Skin epidermis (tissue), 12 donors: ENCODE data around the gene SLC9A5.

Source experiments
- H3K27ac ChIP-seq, 21 experiments: fragments of 200-600 bp; sonication (generic) in 11 of 21; one replicate each; pipeline ENCODE4 v1.5.0; 2020; ENCODE audit warnings: mild to moderate bottlenecking in 3 of 21, inconsistent platforms in 2 of 21, moderate library complexity in 2 of 21
- H3K4me3 ChIP-seq, 7 experiments: fragments of 200-600 bp; sonication (generic) in 2 of 7; one replicate each; pipeline ENCODE4 v1.5.0; 2020; ENCODE audit warnings: inconsistent platforms in 2 of 7, mild to moderate bottlenecking in 2 of 7, moderate library complexity in 1 of 7

Gene SLC9A5

DNA sequence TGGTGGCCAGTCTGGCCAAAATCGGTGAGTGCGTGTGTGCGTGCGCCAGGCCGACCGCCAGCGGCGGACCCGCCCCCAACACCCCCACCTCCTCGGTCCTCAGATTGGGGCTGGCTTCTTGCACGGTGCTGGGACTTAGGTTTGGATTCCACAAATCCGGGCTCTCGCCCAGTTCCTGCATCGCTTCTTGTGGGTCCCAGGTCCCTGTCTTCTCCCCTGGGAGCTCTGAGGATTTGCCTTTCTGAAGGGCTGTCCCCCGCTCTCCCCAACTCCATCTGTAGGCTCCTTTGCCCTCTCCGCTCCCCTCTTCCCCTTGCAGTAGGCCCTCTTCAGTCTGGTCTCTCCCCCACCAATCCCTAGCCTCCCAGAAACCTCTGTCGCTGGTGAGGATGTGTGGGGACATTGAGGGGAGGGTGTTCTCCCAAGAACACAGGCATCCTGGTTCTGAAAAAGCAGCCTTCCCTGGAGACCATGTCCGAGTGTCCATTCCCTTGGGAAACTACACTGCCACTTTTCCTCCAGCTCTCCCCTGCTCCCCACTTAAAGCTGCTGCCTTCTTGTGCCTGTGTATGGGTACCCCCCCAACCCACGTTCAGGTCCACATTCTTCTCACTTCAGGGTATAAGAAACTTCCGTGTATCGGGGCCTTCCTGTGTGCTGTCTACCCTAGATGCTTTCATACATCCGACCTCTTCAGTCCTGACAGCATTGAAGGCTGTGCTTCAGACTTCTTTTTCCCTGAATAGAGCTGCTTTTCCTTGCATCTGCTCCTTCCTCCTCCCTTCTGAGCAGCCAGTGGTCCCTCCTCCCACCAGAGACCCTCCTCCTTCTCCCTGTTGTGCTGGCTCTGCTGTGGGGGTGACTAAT, 632 bp downstream of the SLC9A5 start:
- Histone ChIP-seq H3K27ac (peak overlapping the region in 1 of 21 experiments; percentile 38), H3K4me3 (peak overlapping the region; percentile 35 to 55 (median 45))

DNA sequence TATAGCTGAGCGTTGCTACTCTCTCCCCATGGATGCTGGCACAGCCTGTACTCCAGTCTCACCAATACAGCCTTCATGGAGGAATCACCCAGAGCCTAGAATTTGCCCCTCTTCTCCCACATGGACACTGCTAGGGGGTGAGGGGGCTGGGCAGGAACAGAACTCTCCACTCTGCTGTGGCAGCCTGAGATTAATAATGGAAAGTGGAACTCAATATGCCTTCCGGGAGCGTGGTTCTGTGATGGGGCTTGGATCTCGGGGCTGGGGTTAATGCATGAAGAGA, 1.2 kb downstream of the SLC9A5 start:
- Histone ChIP-seq H3K4me3 (no peak overlapping the region), H3K27ac (no peak overlapping the region)

DNA sequence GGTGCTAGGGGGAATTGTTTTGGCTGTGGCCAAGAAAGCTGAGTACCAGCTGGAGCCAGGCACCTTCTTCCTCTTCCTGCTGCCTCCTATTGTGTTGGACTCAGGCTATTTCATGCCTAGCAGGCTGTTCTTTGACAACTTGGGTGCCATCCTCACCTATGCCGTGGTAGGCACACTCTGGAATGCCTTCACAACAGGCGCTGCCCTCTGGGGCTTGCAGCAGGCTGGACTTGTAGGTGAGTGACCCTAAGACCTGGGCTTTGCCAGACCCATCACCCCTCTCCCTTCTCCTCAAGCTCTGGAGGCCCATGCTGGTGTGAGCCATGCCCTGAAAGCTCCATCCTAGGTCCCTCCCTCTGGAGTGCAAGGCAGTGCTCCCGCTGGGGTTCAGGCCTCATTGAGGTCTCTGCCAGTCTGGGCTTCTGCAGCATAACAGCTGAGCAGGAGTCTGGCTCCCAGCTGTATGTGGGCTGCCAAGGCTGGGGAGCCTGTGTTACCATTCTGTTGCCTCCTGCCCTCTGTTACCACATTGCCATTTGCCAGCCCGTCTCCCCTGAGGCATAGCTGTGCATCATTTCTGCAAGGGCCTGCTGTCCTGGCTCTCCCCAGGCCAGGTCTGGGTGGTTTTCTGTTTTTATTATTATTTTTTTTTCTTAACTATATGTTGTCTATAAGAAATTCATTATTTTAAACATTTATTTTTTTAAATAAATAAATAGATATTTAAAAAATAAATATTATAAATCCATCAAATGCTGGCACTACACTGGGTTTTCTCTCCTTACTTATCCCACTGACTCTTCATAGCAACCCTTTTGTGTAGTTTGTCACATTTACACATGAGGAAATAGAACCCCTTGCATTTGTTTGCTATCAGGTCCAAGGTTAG, 4.1 kb downstream of the SLC9A5 start:
- Histone ChIP-seq H3K4me3 (no peak overlapping the region), H3K27ac (no peak overlapping the region)

DNA sequence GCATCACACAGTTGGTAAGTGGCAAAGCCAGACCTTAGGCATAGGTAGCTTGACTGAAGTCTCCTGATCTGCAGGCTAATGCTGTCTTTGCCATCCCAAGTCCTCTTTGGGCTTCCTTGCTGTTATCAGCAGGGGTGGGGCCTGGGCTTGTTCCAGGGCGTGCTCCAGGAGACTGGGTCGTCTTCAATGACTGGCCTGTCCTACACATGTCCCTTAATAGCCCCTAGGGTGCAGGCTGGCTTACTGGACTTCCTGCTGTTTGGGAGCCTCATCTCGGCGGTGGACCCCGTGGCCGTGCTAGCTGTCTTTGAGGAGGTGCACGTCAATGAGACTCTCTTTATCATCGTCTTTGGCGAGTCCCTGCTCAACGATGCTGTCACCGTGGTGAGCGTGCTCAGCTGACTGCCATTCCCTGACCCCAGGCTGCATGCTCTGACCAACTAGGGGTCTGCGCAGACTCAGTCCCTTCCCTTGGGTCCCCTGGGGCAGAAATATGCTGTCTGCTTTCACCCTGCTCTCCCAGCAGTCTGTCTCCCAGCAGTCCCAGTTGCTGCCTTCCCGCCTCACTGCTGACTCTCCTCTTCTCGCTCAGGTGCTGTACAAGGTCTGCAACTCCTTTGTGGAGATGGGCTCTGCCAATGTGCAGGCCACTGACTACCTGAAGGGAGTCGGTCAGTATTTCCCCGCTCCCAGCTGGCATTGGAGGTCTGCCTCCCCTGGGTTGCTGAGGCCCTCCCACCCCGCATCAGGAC, 6.2 kb downstream of the SLC9A5 start:
- no peak overlapping the region for H3K27ac ChIP-seq
- H3K4me3 ChIP-seq = no peak overlapping the region

DNA sequence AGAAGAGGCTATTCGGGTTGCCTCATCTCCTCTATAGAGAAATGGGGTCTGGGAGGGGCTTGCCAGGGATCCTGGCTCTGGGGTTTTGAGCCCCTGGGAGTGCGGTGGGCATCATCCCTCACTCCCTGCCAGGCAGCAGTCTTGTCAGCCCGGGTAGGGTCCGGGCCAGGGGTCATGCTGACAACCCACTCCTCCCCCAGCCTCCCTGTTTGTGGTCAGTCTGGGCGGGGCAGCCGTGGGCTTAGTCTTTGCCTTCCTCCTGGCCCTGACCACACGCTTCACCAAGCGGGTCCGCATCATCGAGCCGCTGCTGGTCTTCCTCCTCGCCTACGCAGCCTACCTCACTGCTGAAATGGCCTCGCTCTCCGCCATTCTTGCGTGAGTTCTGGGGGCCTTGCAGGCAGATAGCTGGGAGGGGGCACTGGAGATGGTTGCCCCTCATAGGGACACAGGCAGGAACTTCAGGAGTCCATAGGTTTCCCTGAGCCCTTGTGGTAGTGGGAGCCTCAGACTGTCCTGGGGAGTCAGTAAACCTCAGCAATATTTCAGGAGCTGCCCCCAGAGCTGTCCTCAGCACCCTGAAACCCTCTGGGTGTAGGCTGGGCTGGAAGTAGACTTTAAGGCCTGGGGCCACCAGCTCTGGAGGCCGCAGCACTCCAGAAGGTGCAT, 6.9 kb downstream of the SLC9A5 start:
- H3K4me3 ChIP-seq = no peak overlapping the region
- H3K27ac ChIP-seq = no peak overlapping the region

DNA sequence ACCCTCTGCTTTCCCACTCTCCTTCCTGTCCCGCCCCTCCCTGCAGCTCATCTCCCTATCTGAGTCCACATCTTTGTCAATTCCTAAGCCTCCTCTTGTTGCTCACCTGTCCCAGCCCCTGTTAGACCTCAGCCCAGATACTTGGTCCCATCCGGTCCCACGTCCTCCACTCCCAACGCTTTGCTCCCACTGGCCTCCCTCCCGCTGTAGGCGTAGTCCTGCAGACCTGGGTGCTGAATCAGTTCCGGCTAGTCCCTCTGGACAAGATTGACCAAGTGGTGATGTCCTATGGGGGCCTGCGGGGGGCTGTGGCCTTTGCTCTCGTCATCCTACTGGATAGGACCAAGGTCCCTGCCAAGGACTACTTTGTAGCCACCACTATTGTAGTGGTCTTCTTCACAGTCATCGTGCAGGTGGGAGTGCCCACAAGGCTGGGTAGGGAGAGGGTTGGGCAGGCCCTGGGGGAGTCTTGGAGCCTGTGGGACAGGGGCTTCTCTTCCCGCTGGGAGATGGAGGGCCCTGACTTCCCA, 8.0 kb downstream of the SLC9A5 start:
- Histone ChIP-seq H3K27ac (no peak overlapping the region), H3K4me3 (no peak overlapping the region)

DNA sequence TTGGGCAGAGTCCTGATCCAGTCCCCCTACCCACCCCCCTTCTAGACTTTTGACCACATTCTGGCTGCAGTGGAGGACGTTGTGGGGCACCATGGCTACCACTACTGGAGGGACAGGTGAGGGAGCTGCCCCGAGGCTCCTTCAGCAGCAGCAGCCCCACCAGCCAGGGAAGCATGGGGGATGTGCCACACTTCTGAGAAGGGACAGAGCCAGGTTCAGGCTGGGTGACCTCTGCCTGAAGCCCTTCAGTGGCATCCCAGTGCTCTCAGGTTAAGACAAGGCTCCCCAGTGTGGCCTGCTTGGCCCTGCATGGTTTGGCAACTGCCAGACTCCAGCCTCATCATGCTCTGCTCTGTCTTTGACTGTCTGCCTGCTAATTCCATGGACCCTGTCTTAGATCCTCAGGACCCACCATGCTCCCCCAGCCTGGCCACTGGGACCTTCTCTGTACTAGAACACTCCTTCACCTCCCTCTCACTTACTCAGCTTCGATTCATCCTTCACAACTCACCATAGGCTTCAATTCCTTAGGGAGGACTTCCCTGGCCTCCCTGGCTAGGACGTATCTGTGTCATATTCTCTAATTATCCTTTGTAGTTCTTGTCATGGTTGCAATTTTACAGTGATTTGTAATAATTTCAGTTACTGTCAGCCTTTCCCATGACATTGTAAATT, 8.8 kb downstream of the SLC9A5 start:
- Histone ChIP-seq H3K4me3 (no peak overlapping the region), H3K27ac (no peak overlapping the region)

DNA sequence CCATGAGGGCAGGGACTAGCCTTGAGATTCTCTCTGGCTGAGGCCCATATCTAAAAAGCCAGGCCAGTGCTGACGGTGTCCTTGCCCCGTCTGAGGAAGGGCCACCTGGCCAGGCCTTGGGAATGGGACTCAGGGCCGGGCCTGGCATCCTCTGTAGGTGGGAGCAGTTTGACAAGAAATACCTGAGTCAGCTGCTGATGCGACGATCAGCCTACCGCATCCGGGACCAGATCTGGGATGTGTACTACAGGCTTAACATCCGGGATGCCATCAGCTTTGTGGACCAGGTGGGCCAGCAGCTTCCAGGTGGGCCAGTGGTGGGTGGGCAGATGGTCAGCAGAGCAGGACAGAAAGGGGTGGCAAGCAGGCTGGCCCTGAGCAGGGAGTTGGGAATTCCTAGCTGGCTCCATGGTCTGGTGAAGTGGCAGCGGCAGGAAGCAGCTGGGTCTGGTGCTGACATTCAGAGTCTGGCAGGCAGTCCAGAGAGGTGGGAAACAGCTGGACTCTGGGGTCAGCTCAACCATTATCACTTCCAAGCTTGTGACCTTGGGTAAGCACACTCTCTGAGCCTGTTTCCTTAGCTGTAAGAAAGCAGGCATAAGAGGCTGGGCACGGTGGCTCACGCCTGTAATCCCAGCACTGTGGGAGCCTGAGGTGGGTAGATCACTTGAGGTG, 9.5 kb downstream of the SLC9A5 start:
- H3K27ac ChIP-seq = no peak overlapping the region
- H3K4me3 ChIP-seq = no peak overlapping the region

DNA sequence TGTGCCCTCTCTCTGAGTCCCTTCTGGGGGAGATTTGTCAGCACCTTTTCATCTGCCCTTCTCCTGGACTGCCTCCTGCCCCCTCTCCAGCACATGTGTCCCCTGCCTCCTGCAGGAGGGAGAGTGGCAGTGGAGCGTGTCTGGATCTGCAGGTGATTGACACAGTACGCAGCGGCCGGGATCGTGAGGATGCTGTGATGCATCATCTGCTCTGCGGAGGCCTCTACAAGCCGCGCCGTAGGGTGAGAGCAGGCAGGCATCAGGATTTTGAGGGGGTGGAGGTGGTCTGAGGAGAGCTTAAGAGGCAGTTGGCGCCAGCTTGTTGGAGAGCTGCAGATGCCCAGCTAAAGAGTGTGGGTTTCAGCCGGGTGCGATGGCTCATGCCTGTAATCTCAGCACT, 10.9 kb downstream of the SLC9A5 start:
- H3K4me3 ChIP-seq = no peak overlapping the region
- no peak overlapping the region for H3K27ac ChIP-seq

DNA sequence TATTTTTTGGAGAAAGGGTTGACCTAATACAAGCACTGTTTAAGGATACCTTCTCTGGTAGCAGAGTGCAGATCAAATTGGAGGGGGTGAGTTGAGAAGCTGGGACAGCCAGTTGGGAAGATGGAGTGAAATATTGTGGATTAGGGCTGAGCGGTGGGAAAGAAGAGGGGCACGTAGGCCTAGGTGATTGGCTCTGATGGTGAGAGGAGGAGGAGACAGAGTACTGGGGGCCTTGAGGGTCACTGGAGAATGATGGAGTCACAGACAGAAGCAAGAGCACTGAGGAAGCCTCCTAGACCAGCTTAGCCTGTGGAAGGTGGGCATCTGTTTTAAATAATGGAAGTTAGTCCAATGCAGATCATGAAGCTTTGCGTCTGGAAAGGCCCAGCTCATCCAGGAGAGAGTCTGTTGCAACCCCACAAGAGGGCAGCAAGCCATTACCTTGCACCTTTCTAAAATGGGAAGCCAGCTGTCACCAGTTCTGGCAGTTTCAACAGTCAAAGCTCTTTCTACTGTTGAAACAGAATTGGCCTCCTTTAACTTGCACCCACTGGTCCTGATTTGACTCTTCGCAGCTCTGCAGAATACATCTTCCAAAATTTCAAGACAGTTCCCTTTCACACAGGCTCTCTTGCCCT, 11.8 kb downstream of the SLC9A5 start:
- Histone ChIP-seq H3K4me3 (no peak overlapping the region), H3K27ac (no peak overlapping the region)

DNA sequence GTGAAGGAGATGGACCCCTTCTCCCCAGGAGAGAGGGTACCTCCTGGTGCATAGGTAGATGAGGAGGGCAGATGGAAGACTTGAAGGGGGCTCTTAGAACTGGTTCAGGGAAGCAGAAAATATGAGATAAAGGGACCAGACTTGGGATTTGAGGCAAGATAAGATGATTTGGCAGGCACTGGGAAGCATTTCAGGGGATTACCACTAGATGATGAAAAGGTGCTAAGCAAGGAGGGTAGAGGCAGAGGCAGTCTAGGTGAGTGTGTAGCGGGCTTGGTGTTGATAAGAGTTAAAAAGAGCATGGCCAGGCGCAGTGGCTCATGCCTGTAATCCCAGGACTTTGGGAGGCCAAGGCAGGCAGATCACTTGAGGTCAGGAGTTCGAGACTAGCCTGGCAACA, 14.4 kb downstream of the SLC9A5 start:
- H3K27ac ChIP-seq = no peak overlapping the region
- H3K4me3 ChIP-seq = no peak overlapping the region

DNA sequence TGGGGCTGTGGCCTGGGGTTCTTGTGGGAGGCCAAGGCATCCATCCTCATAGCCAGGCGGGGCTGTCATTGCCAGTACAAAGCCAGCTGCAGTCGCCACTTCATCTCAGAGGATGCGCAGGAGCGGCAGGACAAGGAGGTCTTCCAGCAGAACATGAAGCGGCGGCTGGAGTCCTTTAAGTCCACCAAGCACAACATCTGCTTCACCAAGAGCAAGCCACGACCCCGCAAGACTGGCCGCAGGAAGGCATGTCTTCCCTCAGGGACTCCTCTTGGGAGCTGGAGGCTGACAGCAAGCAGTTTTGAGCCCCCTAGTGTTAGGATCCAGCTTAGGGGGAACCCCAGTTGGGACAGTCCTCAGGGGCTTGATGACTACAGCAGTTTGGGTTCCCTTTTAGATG, 15.5 kb downstream of the SLC9A5 start:
- Histone ChIP-seq H3K4me3 (no peak overlapping the region), H3K27ac (no peak overlapping the region)

DNA sequence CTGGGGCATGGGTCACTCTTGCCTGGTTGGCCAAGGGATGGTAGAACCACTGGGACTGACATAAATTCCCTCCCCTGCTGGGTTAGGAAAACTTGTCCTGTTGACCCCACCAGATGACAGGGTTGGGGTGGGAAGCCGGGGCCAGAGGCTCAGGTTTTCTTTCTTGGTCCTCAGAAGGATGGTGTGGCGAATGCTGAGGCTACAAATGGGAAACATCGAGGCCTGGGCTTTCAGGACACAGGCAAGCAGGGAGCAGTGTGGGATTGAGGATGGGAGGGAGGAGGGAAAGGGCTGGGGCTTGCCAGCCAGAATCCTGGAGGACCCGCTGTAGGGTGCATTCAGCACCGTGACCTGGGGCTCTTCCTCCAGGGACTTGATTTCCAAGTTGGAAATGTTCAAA, 16.1 kb downstream of the SLC9A5 start:
- Histone ChIP-seq H3K4me3 (no peak overlapping the region), H3K27ac (no peak overlapping the region)

DNA sequence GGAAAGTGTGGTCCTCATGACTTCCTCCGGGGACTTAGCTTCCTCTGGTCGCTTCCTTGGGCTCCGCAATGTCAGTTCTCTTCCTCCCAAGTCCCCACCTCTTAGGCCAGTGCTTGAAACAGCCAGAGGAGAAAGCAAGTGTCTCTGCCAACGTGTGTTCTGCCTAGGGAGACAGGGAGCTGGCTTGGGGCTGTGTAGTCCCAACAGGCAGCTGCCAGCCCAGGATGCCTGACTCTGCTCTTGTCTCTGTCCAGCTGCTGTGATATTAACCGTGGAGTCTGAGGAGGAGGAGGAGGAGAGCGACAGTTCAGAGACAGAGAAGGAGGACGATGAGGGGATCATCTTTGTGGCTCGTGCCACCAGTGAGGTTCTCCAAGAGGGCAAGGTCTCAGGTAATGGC, 17.1 kb downstream of the SLC9A5 start:
- H3K27ac ChIP-seq = no peak overlapping the region
- H3K4me3 ChIP-seq = no peak overlapping the region

DNA sequence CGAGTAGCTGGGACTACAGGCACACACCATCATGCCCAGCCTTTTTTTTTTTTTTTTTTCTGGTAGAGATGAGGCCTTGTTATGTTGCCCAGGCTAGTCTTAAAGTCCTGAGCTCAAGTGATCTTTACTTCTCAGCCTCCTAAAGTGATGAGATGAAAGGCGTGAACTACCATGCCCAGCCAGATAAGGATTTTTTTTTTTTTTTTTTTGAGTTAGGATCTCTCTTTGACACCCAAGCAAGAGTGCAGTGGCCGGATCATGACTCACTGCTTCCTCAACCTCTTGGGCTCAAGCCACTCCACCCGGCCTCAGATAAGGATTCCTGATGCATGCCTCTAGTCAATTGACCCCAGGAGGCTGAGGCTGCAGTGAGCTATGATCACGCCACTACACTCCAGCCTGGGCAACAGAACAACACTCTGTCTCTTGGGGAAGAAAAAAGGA, 19.4 kb downstream of the SLC9A5 start:
- no peak overlapping the region for H3K4me3 ChIP-seq
- H3K27ac ChIP-seq = no peak overlapping the region

DNA sequence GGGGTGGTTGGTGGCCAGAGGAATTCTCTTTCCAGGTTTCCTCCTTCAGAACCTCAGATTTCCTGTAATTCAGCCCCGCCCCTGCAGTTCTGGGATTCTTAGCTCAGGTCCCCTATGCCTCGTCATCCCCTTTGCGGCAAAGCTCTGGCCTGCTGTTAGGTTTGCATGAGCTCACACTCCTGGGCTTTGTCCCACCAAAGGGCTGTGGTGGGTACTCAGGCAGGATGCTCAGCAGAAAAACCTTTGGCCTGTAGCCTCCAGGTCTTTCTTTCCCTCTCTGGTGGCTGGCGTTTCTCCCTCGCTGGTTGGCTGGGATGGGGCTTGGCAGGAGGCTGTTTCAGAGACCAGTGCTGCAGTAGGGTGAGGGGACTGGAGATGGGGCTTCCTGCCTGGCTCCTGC, 21.0 kb downstream of the SLC9A5 start:
- no peak overlapping the region for H3K27ac ChIP-seq
- no peak overlapping the region for H3K4me3 ChIP-seq

DNA sequence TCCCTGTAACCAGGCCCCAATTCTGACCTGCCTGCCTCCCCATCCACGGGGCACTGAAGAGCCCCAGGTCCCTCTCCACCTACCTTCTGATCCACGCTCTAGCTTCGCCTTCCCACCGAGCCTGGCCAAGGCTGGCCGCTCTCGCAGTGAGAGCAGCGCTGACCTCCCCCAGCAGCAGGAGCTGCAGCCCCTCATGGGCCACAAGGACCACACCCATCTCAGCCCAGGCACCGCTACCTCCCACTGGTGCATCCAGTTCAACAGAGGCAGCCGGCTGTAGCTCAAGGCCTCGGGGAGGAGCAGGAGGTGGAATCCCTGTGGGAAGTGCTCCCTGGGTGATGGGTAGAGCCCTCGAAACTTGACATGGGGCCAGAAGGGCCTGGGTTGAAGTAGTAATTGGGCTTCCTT, 22.2 kb downstream of the SLC9A5 start:
- Histone ChIP-seq H3K27ac (no peak overlapping the region), H3K4me3 (no peak overlapping the region)

DNA sequence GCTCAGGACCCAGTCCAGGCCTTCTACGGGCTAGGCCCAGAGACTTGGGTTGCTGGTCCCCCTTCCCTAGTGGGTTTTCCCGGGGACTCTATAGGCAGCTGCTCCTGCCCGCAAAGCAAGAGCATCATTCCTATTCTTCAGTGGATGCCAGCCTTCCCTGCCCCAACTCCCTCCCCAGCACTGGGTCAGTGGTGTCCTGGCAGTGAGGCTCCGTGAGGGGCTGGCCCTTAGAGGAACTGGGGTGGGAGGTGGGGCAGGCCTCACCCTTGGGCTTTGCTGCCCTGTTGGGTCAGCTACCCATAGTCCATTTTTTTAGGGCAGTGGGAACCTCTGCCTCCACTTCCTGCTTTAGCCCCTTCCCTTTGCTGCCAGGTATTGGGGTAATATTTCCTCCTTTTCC, 22.7 kb downstream of the SLC9A5 start:
- Histone ChIP-seq H3K4me3 (no peak overlapping the region), H3K27ac (no peak overlapping the region)
